ENCODE data around the gene RNU4-1.

Gene RNU4-1

GRCh38 chr12:120261951-120262851, 30.8 kb downstream of the RNU4-1 start:
- Histone ChIP-seq H4K91ac (ENCODE audit: low read depth, low read length, poor library complexity) (no peak overlapping the region), H3K14ac (ENCODE audit: low read length) (no peak overlapping the region), H4K8ac (ENCODE audit: low read depth, low read length) (no peak overlapping the region), H3K27me3 (ENCODE audit: control insufficient read depth in 3 of 3, insufficient read depth in 3 of 3, low read depth in 1 of 3, low read length in 3 of 3) (no peaks in the 10 kb centered on the region), H3K4ac (ENCODE audit: low read length) (no peak overlapping the region), H3K23ac (ENCODE audit: low read depth, low read length, poor library complexity) (no peak overlapping the region), H3K4me2 (ENCODE audit: insufficient read depth, low read length, poor library complexity, severe bottlenecking) (no peak overlapping the region), H3K9ac (ENCODE audit: low read depth, low read length, poor library complexity) (no peak overlapping the region), H3K79me1 (ENCODE audit: low read depth, low read length) (peaks cover 17% of the 10 kb centered on the region), H3K18ac (ENCODE audit: low read length) (no peak overlapping the region), H3K27ac (replicated peaks; ENCODE audit: low read length) (no peak overlapping the region), H2BK5ac (ENCODE audit: low read length) (no peak overlapping the region), H2BK15ac (ENCODE audit: low read length) (no peak overlapping the region), H2BK12ac (ENCODE audit: low read length) (no peak overlapping the region), H2BK120ac (ENCODE audit: low read depth, low read length) (no peak overlapping the region), H3K4me3 (ENCODE audit: low read length in 2 of 2) (no peak overlapping the region), H3K36me3 (replicated peaks in 1 of 2; ENCODE audit: control insufficient read depth in 2 of 2, insufficient read depth in 2 of 2, low read length in 2 of 2) (no peaks in the 10 kb centered on the region), H2AFZ (ENCODE audit: low read length) (no peak overlapping the region), H3K9me3 (replicated peaks in 1 of 2; ENCODE audit: control insufficient read depth in 2 of 2, insufficient read depth in 1 of 2, low read depth in 1 of 2, low read length in 2 of 2) (no peaks in the 10 kb centered on the region), H3K4me1 (ENCODE audit: control insufficient read depth in 2 of 2, insufficient read depth in 1 of 2, low read depth in 1 of 2, low read length in 2 of 2) (peaks cover 10 to 21% of the 10 kb centered on the region in 2 donors), H2AK5ac (ENCODE audit: low read depth, low read length) (no peak overlapping the region)
- no peak for DNase-seq (ENCODE audit: low spot score)
- no CpG with 5 or more reads among the region's 10 CpGs for WGBS, 2 donors (ENCODE audit: extremely low coverage in 2 of 2, insufficient read length in 2 of 2, insufficient replicate concordance in 1 of 2)

GRCh38 chr12:120260607-120261006, 32.4 kb downstream of the RNU4-1 start:
- H3K9ac ChIP-seq (ENCODE audit: low read depth, low read length, poor library complexity) = no peak overlapping the region
- H3K18ac ChIP-seq (ENCODE audit: low read length) = no peak overlapping the region
- H3K27ac ChIP-seq (replicated peaks; ENCODE audit: low read length) = no peak overlapping the region
- H4K91ac ChIP-seq (ENCODE audit: low read depth, low read length, poor library complexity) = peak overlapping the region; percentile 15
- H3K23ac ChIP-seq (ENCODE audit: low read depth, low read length, poor library complexity) = no peak overlapping the region
- no peak for DNase-seq (ENCODE audit: low spot score)
- H3K79me1 ChIP-seq (ENCODE audit: low read depth, low read length) = peaks cover 17% of the 10 kb centered on the region
- H3K4me1 ChIP-seq (ENCODE audit: control insufficient read depth in 2 of 2, insufficient read depth in 1 of 2, low read depth in 1 of 2, low read length in 2 of 2) = peaks cover 7 to 22% of the 10 kb centered on the region in 2 donors
- no CpG with 5 or more reads among the region's 5 CpGs for WGBS, 2 donors (ENCODE audit: extremely low coverage in 2 of 2, insufficient read length in 2 of 2, insufficient replicate concordance in 1 of 2)
- H2AK5ac ChIP-seq (ENCODE audit: low read depth, low read length) = no peak overlapping the region
- H3K4me2 ChIP-seq (ENCODE audit: insufficient read depth, low read length, poor library complexity, severe bottlenecking) = no peak overlapping the region
- H3K4me3 ChIP-seq (ENCODE audit: low read length in 2 of 2) = no peak overlapping the region
- no peak overlapping the region for H2BK15ac ChIP-seq (ENCODE audit: low read length)
- H2BK5ac ChIP-seq (ENCODE audit: low read length) = no peak overlapping the region
- H3K4ac ChIP-seq (ENCODE audit: low read length) = no peak overlapping the region
- H3K9me3 ChIP-seq (replicated peaks in 1 of 2; ENCODE audit: control insufficient read depth in 2 of 2, insufficient read depth in 1 of 2, low read depth in 1 of 2, low read length in 2 of 2) = no peaks in the 10 kb centered on the region
- H2BK120ac ChIP-seq (ENCODE audit: low read depth, low read length) = no peak overlapping the region
- no peaks in the 10 kb centered on the region for H3K27me3 ChIP-seq (ENCODE audit: control insufficient read depth in 3 of 3, insufficient read depth in 3 of 3, low read depth in 1 of 3, low read length in 3 of 3)
- no peak overlapping the region for H2AFZ ChIP-seq (ENCODE audit: low read length)
- no peak overlapping the region for H2BK12ac ChIP-seq (ENCODE audit: low read length)
- no peak overlapping the region for H4K8ac ChIP-seq (ENCODE audit: low read depth, low read length)
- peaks cover 0 to 2% of the 10 kb centered on the region in 2 donors for H3K36me3 ChIP-seq (replicated peaks in 1 of 2; ENCODE audit: control insufficient read depth in 2 of 2, insufficient read depth in 2 of 2, low read length in 2 of 2)
- no peak overlapping the region for H3K14ac ChIP-seq (ENCODE audit: low read length)

- Histone ChIP-seq H3K4me1 (ENCODE audit: control insufficient read depth in 2 of 2, insufficient read depth in 1 of 2, low read depth in 1 of 2, low read length in 2 of 2) (peaks cover 3 to 19% of the 10 kb centered on the region in 2 donors), H2AK5ac (ENCODE audit: low read depth, low read length) (no peak overlapping the region), H3K9me3 (replicated peaks in 1 of 2; ENCODE audit: control insufficient read depth in 2 of 2, insufficient read depth in 1 of 2, low read depth in 1 of 2, low read length in 2 of 2) (no peaks in the 10 kb centered on the region), H3K79me1 (ENCODE audit: low read depth, low read length) (peaks cover 11% of the 10 kb centered on the region), H4K91ac (ENCODE audit: low read depth, low read length, poor library complexity) (no peak overlapping the region), H3K27me3 (ENCODE audit: control insufficient read depth in 3 of 3, insufficient read depth in 3 of 3, low read depth in 1 of 3, low read length in 3 of 3) (no peaks in the 10 kb centered on the region), H2AFZ (ENCODE audit: low read length) (no peak overlapping the region), H2BK12ac (ENCODE audit: low read length) (no peak overlapping the region), H4K8ac (ENCODE audit: low read depth, low read length) (no peak overlapping the region), H3K36me3 (replicated peaks in 1 of 2; ENCODE audit: control insufficient read depth in 2 of 2, insufficient read depth in 2 of 2, low read length in 2 of 2) (peaks cover 0 to 8% of the 10 kb centered on the region in 2 donors), H3K27ac (replicated peaks; ENCODE audit: low read length) (no peak overlapping the region), H3K18ac (ENCODE audit: low read length) (no peak overlapping the region), H3K23ac (ENCODE audit: low read depth, low read length, poor library complexity) (no peak overlapping the region), H3K4me2 (ENCODE audit: insufficient read depth, low read length, poor library complexity, severe bottlenecking) (no peak overlapping the region), H3K4me3 (ENCODE audit: low read length in 2 of 2) (no peak overlapping the region), H2BK15ac (ENCODE audit: low read length) (no peak overlapping the region), H3K4ac (ENCODE audit: low read length) (no peak overlapping the region), H3K14ac (ENCODE audit: low read length) (no peak overlapping the region), H2BK120ac (ENCODE audit: low read depth, low read length) (no peak overlapping the region), H2BK5ac (ENCODE audit: low read length) (no peak overlapping the region), H3K9ac (ENCODE audit: low read depth, low read length, poor library complexity) (no peak overlapping the region)
- WGBS, 2 donors (ENCODE audit: extremely low coverage in 2 of 2, insufficient read length in 2 of 2, insufficient replicate concordance in 1 of 2) = 100% methylated on average over 1 of the region's 8 CpGs; no CpG with 5 or more reads in 1 of the 2 donors
- no peak for DNase-seq (ENCODE audit: low spot score)
Measured at GRCh38 chr12:120259418-120260202, 33.4 kb downstream of the RNU4-1 start.

Data from neuronal stem cell (in vitro differentiated cells).